ENCODE measurements around the gene STPG4. TPM values are rescaled to one million over a fixed set of nuclear protein-coding genes. Genes with fewer than 3 reads are reported as not detected.
A peak's percentile ranks its signal among the peaks of the same experiment; 100 is the strongest.

The STPG4 gene
- total RNA-seq, 1 donor from 2014 or later, result 0.89 TPM

- intact Hi-C loops (cut with DNase I), result no loop called here
- no peak for ATAC-seq
- DNase-seq (ENCODE audit: low spot score), result no peak
Observed at GRCh38 chr2:47077442-47078117, 77.5 kb downstream of the STPG4 start.

GRCh38 chr2:47076586-47077441, 78.3 kb downstream of the STPG4 start:
- DNase-seq (ENCODE audit: low spot score), result no peak
- intact Hi-C loops (cut with DNase I), result no loop called here
- ATAC-seq, result peak; percentile 8

- DNase-seq (ENCODE audit: low spot score) (no peak), ATAC-seq (no peak)
- intact Hi-C loops (cut with DNase I), result no loop called here
Observed at GRCh38 chr2:47076126-47076506, 79.0 kb downstream of the STPG4 start.

GRCh38 chr2:47075361-47076125, 79.6 kb downstream of the STPG4 start:
- ATAC-seq (no peak), DNase-seq (ENCODE audit: low spot score) (no peak)
- intact Hi-C loops (cut with DNase I), result no loop called here

- intact Hi-C loops (cut with DNase I), result no loop called here
- no peak for DNase-seq (ENCODE audit: low spot score)
- no peak for ATAC-seq
Observed at GRCh38 chr2:47074691-47075090, 80.4 kb downstream of the STPG4 start.

- DNase-seq (ENCODE audit: low spot score) (no peak), ATAC-seq (peak; percentile 16)
- intact Hi-C loops (cut with DNase I), result no loop called here
Observed at GRCh38 chr2:47073641-47074040, 81.5 kb downstream of the STPG4 start.

- ATAC-seq (no peak), DNase-seq (ENCODE audit: low spot score) (no peak)
- intact Hi-C loops (cut with DNase I), result no loop called here
Observed at GRCh38 chr2:47073217-47073616, 81.9 kb downstream of the STPG4 start.

GRCh38 chr2:47072728-47073191, 82.3 kb downstream of the STPG4 start:
- intact Hi-C loops (cut with DNase I), result no loop called here
- no peak for DNase-seq (ENCODE audit: low spot score)
- peak; percentile 38 for ATAC-seq

- intact Hi-C loops (cut with DNase I), result no loop called here
- ATAC-seq (peak; percentile 79), DNase-seq (ENCODE audit: low spot score) (peak; percentile 91)
Observed at GRCh38 chr2:47072018-47072691, 83.0 kb downstream of the STPG4 start.

GRCh38 chr2:47070920-47071824, 83.9 kb downstream of the STPG4 start:
- DNase-seq (ENCODE audit: low spot score) (peak; percentile 88), ATAC-seq (peak; percentile 32)
- intact Hi-C loops (cut with DNase I), result no loop called here

- ATAC-seq (no peak), DNase-seq (ENCODE audit: low spot score) (no peak)
- intact Hi-C loops (cut with DNase I), result no loop called here
Observed at GRCh38 chr2:47070155-47070919, 84.8 kb downstream of the STPG4 start.

GRCh38 chr2:47069628-47070154, 85.4 kb downstream of the STPG4 start:
- DNase-seq (ENCODE audit: low spot score), result no peak
- intact Hi-C loops (cut with DNase I), result no loop called here
- ATAC-seq, result peak; percentile 0

- ATAC-seq (no peak), DNase-seq (ENCODE audit: low spot score) (no peak)
- intact Hi-C loops (cut with DNase I), result no loop called here
Observed at GRCh38 chr2:47068981-47069627, 86.0 kb downstream of the STPG4 start.

GRCh38 chr2:47067788-47068407, 87.2 kb downstream of the STPG4 start:
- intact Hi-C loops (cut with DNase I), result no loop called here
- DNase-seq (ENCODE audit: low spot score), result no peak
- no peak for ATAC-seq

- DNase-seq (ENCODE audit: low spot score), result no peak
- no peak for ATAC-seq
- intact Hi-C loops (cut with DNase I), result no loop called here
Observed at GRCh38 chr2:47065771-47066380, 89.2 kb downstream of the STPG4 start.

- DNase-seq (ENCODE audit: low spot score), result no peak
- ATAC-seq, result no peak
- intact Hi-C loops (cut with DNase I), result no loop called here
Observed at GRCh38 chr2:47065343-47065742, 89.8 kb downstream of the STPG4 start.

All from sciatic nerve (tissue), 2 donors.